Fibroblast of pulmonary artery (primary cell): ENCODE measurements around the gene VTI1A.

Source experiments
- DNase-seq: peaks from one replicate; pipeline ENCODE4 v3.0.0-alpha.2; 2010; ENCODE audit warnings: low read depth
- H3K4me3 ChIP-seq: replicated peaks from 2 replicates; pipeline ENCODE4 v1.5.1; 2011; ENCODE audit warnings: low read depth, mild to moderate bottlenecking, control low read depth, low read length, moderate library complexity
- CTCF ChIP-seq: IDR thresholded peaks from 2 replicates; pipeline ENCODE4 v1.5.1; 2011; ENCODE audit warnings: mild to moderate bottlenecking, control low read depth, low read length, inconsistent platforms; ENCODE audit errors: missing control alignments

VTI1A gene

GRCh38 chr10:112750427-112751167, 303.6 kb downstream of the VTI1A start:
- TF ChIP-seq CTCF: no peak
- no peak for DNase-seq
- H3K4me3 ChIP-seq: no peak overlapping the region

GRCh38 chr10:112751651-112752050, 304.6 kb downstream of the VTI1A start:
- no peak for TF ChIP-seq CTCF
- DNase-seq: no peak
- H3K4me3 ChIP-seq: no peak overlapping the region

- TF ChIP-seq CTCF: no peak
- peak; percentile 35 for DNase-seq
- no peak overlapping the region for H3K4me3 ChIP-seq
These were observed 305.3 kb downstream of the VTI1A start for GRCh38 chr10:112752288-112752687.

GRCh38 chr10:112753961-112754411, 307.0 kb downstream of the VTI1A start:
- peak overlapping the region; percentile 4 for H3K4me3 ChIP-seq
- TF ChIP-seq CTCF: no peak
- DNase-seq: peak; percentile 69

- no peak overlapping the region for H3K4me3 ChIP-seq
- DNase-seq: no peak
- no peak for TF ChIP-seq CTCF
These were observed 308.6 kb downstream of the VTI1A start for GRCh38 chr10:112755446-112756234.

- no peak for DNase-seq
- no peak for TF ChIP-seq CTCF
- no peak overlapping the region for H3K4me3 ChIP-seq
These were observed 309.2 kb downstream of the VTI1A start for GRCh38 chr10:112756235-112756527.
